Suprapubic skin (tissue), 4 donors: ENCODE results near the gene HAUS8. TPM values are rescaled to one million over a fixed set of nuclear protein-coding genes. Genes with fewer than 3 reads are reported as not detected.

Experiments used
- DNase-seq, 2 donors: peaks; one replicate each; pipeline ENCODE4 v3.0.0-alpha.2; 2019; ENCODE audit warnings: low spot score in 2 of 2
- H3K27ac ChIP-seq: fragments of 200-600 bp; sonication (generic); one replicate; pipeline ENCODE4 v1.5.1; 2019
- H3K27me3 ChIP-seq: fragments of 200-600 bp; sonication (generic); one replicate; pipeline ENCODE4 v1.5.1; 2019
- H3K36me3 ChIP-seq: fragments of 200-600 bp; sonication (generic); one replicate; pipeline ENCODE4 v1.5.1; 2019
- H3K4me1 ChIP-seq: fragments of 200-600 bp; sonication (generic); one replicate; pipeline ENCODE4 v1.5.1; 2019
- H3K4me3 ChIP-seq: fragments of 200-600 bp; sonication (generic); one replicate; pipeline ENCODE4 v1.5.1; 2019; ENCODE audit warnings: mild to moderate bottlenecking
- H3K9me3 ChIP-seq: fragments of 200-600 bp; sonication (generic); one replicate; pipeline ENCODE4 v1.5.1; 2019
- EP300 ChIP-seq: sonication (generic); formaldehyde crosslinking; IDR thresholded peaks from one replicate; pipeline ENCODE4 v1.6.1; 2017; ENCODE audit warnings: antibody characterized with exemption
- POLR2A ChIP-seq, 2 donors: fragments of 450-650 bp; IDR thresholded peaks; one replicate each; pipeline ENCODE4 v1.6.1; 2017; ENCODE audit warnings: antibody characterized with exemption in 2 of 2, mild to moderate bottlenecking in 2 of 2, moderate library complexity in 2 of 2
- POLR2AphosphoS5 ChIP-seq, 3 donors: sonication (generic); formaldehyde crosslinking; IDR thresholded peaks; one replicate each; pipeline ENCODE4 v1.6.1; 2017; ENCODE audit warnings: antibody characterized with exemption in 3 of 3
- WGBS: methylation state at CpG from one replicate; pipeline ENCODE4 v1.1.5; 2018; 5-methylcytosine and 5-hydroxymethylcytosine counted together
- total RNA-seq, 4 donors: library from RNA; depleted of rRNA; stranded (reverse); fragments of >200 nt; gene quantifications; one replicate each; pipeline ENCODE4 v1.1.0, GENCODE V29; 2016
- TF ChIP-seq, protein P1 (sequence below), 2 donors: fragments of 200-600 bp in 1 of 2; fragments of 450-650 bp in 1 of 2; sonication (generic) in 1 of 2; IDR thresholded peaks; one replicate each; pipeline ENCODE4 v1.5.1; 2016 to 2019; ENCODE audit warnings: antibody characterized with exemption in 2 of 2, mild to moderate bottlenecking in 1 of 2, moderate library complexity in 1 of 2

The HAUS8 gene
- total RNA-seq, 4 donors from 2014 or later: 2.4 to 4.1 (median 3.0) TPM

DNA sequence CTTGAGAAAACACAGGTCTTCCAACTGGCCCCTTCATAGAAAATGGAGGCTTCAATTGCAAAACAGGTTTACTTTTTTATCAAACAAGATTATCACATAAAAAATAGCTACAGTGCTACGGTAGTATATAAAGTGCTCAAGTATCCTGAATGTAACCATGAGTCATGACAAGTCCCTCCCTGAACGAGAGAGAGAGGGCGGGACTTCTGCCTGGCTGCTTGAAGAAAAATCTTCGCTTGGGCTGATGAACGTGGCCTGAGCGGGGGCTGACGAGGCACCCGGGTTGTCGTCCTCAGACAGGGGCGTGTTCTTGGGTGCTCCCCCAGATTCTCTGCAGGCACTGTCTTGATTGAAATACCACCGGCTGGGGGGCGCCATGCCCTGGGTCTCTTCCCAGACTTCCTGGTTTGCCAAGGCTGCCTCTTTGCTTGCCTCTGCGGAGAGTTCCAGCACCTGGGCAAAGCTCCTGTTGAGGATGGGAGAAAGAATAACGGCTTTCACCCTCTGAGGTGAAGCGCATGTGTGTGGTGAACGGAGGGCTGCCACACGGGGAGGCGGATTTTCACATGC is 25.5 kb downstream of the HAUS8 start:
- no peak for DNase-seq
- WGBS: 53% methylated on average over 18 of the region's 18 CpGs
- Histone ChIP-seq H3K27me3 (no peaks in the 10 kb centered on the region), H3K4me1 (peaks cover 3% of the 10 kb centered on the region), H3K36me3 (peaks cover 22% of the 10 kb centered on the region), H3K9me3 (no peaks in the 10 kb centered on the region), H3K27ac (no peak overlapping the region), H3K4me3 (no peak overlapping the region)
- TF ChIP-seq POLR2AphosphoS5 (IDR thresholded peaks at IDR 0.05): no peak
- TF ChIP-seq, protein P1, sequence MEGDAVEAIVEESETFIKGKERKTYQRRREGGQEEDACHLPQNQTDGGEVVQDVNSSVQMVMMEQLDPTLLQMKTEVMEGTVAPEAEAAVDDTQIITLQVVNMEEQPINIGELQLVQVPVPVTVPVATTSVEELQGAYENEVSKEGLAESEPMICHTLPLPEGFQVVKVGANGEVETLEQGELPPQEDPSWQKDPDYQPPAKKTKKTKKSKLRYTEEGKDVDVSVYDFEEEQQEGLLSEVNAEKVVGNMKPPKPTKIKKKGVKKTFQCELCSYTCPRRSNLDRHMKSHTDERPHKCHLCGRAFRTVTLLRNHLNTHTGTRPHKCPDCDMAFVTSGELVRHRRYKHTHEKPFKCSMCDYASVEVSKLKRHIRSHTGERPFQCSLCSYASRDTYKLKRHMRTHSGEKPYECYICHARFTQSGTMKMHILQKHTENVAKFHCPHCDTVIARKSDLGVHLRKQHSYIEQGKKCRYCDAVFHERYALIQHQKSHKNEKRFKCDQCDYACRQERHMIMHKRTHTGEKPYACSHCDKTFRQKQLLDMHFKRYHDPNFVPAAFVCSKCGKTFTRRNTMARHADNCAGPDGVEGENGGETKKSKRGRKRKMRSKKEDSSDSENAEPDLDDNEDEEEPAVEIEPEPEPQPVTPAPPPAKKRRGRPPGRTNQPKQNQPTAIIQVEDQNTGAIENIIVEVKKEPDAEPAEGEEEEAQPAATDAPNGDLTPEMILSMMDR (IDR thresholded peaks at IDR 0.05): no peak
- no peak for TF ChIP-seq EP300
- TF ChIP-seq POLR2A (IDR thresholded peaks at IDR 0.05): no peak

DNA sequence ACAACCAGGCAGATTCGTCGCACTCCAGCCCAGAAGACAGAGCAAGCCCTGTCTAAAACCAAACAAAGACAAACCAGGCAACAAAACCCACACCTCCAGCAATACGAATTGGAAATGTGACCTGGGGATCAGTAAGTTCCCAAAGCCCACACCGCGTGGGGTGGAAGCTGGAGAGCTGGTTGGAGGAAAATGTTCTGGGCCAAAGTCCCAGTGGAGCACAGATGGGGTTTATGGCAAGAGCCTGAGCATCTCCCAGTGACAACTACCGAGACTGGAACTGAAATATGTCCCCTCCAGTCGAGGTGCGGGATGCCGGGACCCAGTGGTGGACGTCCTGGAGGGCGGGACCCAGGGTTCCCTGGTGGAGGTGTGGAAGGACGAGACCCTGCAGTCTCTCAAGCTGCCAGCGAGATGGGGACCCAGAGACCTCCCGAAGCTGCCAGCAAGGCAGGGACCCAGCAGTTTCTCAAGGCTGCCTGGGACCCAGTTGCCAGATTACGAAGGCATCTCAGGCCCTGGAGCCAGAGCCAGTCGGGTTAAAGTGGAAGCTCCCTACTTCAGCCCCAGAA is 26.3 kb downstream of the HAUS8 start:
- Histone ChIP-seq H3K4me1 (peaks cover 3% of the 10 kb centered on the region), H3K36me3 (peaks cover 20% of the 10 kb centered on the region), H3K27me3 (no peaks in the 10 kb centered on the region), H3K9me3 (no peaks in the 10 kb centered on the region), H3K4me3 (no peak overlapping the region), H3K27ac (no peak overlapping the region)
- DNase-seq: no peak
- WGBS: 85% methylated on average over 16 of the region's 16 CpGs
- TF ChIP-seq, protein P1 (IDR thresholded peaks at IDR 0.05): no peak
- TF ChIP-seq EP300 (no peak), POLR2AphosphoS5 (IDR thresholded peaks at IDR 0.05) (no peak), POLR2A (IDR thresholded peaks at IDR 0.05) (no peak)

DNA sequence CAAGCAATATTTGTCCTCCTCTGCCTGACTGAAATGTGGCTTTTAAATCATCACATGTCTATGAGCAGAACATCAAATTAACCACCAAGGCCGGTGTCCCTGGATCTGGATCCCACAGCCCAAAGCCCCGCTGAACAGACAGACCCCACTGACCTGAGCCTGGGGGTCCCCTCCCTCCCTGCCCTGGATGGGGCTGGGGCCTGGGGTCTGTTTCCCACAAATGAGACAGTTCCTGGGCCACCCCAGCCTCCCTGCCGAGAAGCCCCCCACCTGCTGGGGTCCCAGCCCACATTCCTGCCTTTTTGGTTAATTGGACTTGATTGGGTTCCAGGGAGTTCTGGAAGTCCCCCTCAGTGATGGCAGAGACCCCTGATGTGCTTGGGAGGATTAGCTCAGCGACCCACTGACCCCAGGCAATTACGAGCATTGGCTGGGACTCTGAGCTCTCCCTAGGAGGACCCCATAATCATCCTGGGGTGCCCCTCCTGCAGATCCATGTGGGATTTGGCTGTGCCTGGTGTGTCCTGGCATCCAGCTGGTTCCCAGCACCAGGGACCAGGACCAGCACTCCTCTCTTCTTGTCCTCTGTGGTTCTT is 29.2 kb downstream of the HAUS8 start:
- 85% methylated on average over 2 of the region's 5 CpGs for WGBS
- no peak for DNase-seq
- Histone ChIP-seq H3K4me1 (peaks cover 10% of the 10 kb centered on the region), H3K9me3 (no peaks in the 10 kb centered on the region), H3K36me3 (peaks cover 8% of the 10 kb centered on the region), H3K4me3 (no peak overlapping the region), H3K27ac (no peak overlapping the region), H3K27me3 (no peaks in the 10 kb centered on the region)
- TF ChIP-seq EP300 (no peak), POLR2AphosphoS5 (IDR thresholded peaks at IDR 0.05) (no peak), POLR2A (IDR thresholded peaks at IDR 0.05) (no peak)
- TF ChIP-seq, protein P1 (IDR thresholded peaks at IDR 0.05): no peak

DNA sequence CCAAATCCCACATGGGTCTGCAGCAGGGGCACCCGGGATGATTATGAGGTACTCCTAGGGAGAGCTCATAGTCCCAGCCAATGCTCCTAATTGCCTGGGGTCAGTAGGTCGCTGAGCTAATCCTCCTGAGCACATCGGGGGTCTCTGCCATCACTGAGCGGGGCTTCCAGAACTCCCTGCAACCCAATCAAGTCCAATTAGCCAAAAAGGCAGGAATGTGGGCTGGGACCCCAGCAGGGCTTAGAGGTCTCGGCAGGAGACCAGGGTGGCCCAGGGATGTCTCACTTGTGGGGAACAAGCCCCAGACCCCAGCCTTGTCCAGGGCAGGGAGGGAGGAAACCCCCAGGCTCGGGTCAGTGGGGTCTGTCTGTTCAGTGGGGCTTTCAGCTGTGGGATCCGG is 31.5 kb downstream of the HAUS8 start:
- Histone ChIP-seq H3K27ac (no peak overlapping the region), H3K4me3 (no peak overlapping the region), H3K4me1 (peaks cover 7% of the 10 kb centered on the region), H3K27me3 (no peaks in the 10 kb centered on the region), H3K36me3 (peaks cover under 1% of the 10 kb centered on the region), H3K9me3 (no peaks in the 10 kb centered on the region)
- DNase-seq: no peak
- WGBS: 75% methylated on average over 1 of the region's 7 CpGs
- TF ChIP-seq POLR2A (IDR thresholded peaks at IDR 0.05): no peak
- TF ChIP-seq, protein P1 (IDR thresholded peaks at IDR 0.05): no peak
- no peak for TF ChIP-seq EP300
- TF ChIP-seq POLR2AphosphoS5 (IDR thresholded peaks at IDR 0.05): no peak

DNA sequence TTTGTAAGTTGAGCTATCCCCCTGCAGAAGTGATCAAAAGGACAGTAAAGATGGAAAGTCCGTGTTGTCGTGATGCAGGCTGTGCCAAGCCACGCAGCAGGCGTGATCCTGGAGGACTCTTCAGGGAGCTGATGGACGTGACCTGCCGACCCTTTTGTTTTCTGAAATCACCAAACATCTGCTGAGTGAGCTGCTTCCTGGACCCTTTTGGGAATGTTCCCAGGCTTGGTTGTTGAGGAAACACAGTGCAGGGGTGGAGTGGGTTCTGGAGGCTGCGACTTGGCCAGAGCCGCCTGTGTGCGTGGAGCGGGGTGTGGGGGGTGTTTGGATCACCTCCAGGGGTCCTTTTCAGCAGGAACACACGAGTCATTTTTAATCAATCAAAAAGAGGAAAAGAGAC is 33.3 kb downstream of the HAUS8 start:
- Histone ChIP-seq H3K27me3 (no peaks in the 10 kb centered on the region), H3K36me3 (no peaks in the 10 kb centered on the region), H3K4me1 (peaks cover 7% of the 10 kb centered on the region), H3K9me3 (no peaks in the 10 kb centered on the region), H3K27ac (peak overlapping the region; percentile 38), H3K4me3 (no peak overlapping the region)
- 33% methylated on average over 11 of the region's 11 CpGs for WGBS
- DNase-seq: no peak
- TF ChIP-seq EP300: no peak
- TF ChIP-seq, protein P1 (IDR thresholded peaks at IDR 0.05): no peak
- TF ChIP-seq POLR2AphosphoS5 (IDR thresholded peaks at IDR 0.05): no peak
- TF ChIP-seq POLR2A (IDR thresholded peaks at IDR 0.05): no peak
